Amygdala (tissue), 56 donors: ENCODE measurements around the gene FAM229B.

ENCODE experiments used
- DNase-seq, 56 donors: peaks; one replicate each; lab custom pipeline; 2025; lab: John Stamatoyannopoulos, UW

The FAM229B gene

GRCh38 chr6:112130878-112131277, 43.5 kb downstream of the FAM229B start:
- no peak for DNase-seq

GRCh38 chr6:112139052-112139451, 51.7 kb downstream of the FAM229B start:
- DNase-seq: no peak

GRCh38 chr6:112141707-112142106, 54.3 kb downstream of the FAM229B start:
- no peak for DNase-seq

GRCh38 chr6:112144145-112144926, 56.9 kb downstream of the FAM229B start:
- no peak for DNase-seq

DNA sequence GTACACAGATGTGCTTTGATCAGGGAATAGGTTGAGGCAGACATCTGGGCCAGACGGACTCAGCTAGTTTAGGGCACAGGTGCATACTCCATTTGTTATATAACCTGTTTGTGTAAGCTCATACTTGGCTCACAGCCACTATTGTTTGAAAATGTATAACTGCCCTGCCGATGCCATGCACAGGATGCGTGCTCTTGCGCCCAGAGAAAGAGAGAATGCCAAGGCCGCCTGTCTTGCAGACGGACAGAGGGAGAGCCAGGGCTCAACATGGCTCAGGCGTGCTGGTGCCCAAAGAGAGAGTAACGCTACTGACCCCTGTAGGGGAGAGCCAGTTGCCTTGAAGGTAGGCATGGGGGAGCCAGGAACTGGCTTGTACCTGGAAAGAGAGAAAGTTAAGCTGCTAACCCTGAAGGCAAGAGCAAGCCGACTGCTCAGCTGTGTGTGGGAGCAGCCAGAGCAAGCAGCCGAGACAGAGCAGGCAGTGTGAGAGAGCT, 57.7 kb downstream of the FAM229B start:
- no peak for DNase-seq

DNA sequence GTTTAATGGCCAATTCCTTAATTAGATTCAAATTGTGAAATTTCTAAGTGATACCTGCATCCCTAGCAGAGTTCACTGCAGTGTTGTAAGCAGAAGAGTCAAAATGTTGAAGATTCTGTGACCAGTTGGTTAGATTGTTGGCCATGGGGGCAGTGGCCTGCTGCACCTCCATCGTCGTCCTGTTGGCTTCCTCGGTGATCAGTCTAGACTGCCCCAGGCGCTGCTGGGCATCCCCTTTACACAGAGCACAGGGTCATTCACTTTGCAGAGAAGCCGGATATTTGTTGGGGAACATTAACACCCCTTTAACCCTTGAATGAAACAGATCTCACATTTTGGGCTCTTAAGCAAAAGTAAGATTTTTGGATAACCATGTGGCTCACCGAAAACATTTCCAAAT, 60.7 kb downstream of the FAM229B start:
- no peak for DNase-seq

DNA sequence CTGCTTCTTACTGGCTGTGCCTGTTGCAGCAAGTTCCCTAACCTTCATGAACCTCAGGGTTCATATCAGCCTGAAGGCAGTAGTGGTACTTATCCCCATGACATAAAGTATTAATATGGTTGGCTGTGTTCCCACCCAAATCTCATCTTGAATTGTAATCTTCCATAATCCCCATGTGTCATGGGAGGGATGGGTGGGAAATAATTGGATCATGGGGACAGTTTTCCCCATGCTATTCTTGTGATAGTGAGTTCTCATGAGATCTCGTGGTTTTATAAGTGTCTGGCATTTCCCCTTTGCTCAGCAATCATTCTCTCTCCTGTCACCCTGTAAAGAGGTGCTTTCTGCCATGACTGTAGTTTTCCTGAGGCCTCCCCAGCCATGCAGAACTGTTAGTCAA, 61.8 kb downstream of the FAM229B start:
- no peak for DNase-seq

- DNase-seq: no peak
These were observed 62.4 kb downstream of the FAM229B start for GRCh38 chr6:112149719-112150263.

DNA sequence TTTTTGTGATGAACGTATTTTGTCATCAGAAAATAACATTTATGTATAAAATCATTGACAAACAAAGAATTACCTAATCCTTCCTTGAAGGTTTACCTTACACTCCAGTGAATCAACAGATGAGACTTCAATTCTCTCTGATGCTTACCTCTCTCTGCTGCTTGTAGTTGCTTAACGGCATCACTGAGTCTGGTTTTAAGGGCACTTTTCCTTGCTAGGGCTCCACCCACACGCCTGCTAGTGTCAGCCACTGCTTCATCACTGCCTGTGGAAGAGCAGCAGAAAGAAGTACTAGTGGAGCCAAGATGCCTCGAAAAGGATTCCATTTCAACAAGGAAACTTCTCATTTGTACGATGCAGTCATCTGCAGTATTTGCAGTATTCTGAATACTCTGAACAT, 63.0 kb downstream of the FAM229B start:
- no peak for DNase-seq
